ENCODE measurements around the gene TP63.
"Not testable (repeated sequence)": the region's sequence is repeated elsewhere in the genome, so short reads cannot be mapped to it uniquely, and the experiment has no call there.

Gene TP63

DNA sequence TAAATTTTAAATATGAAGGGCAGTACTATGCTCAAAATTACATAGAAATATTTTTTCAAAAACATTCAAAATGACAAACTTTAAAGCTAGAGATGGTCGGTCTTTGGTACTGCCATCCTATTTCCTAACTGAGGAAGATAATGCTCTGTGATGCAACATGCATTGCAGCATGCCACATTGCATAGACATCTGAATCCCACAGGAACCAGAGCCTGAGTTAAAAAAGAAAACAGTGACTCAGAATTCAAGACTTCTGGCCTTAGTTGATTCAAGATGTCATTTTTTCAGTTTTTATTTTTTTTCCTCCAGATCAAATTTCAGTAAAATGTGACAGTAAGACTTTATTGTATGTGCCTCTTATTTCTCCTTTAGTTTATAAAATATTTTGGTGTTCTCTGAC lies 33.1 kb downstream of the TP63 start:
- Histone ChIP-seq H3K4me2 (ENCODE audit: low read length) (no peak overlapping the region), H3K4me1 (no peaks in the 10 kb centered on the region), H3K27me3 (ENCODE audit: control insufficient read depth, insufficient read depth, low read length) (no peaks in the 10 kb centered on the region), H3K27ac (no peak overlapping the region), H3K9ac (no peak overlapping the region), H3K9me3 (ENCODE audit: control insufficient read depth, low read length) (no peaks in the 10 kb centered on the region), H2AFZ (no peak overlapping the region), H3K4me3 (ENCODE audit: low read depth, low read length) (no peak overlapping the region), H3K36me3 (ENCODE audit: control insufficient read depth, insufficient read depth, low read length) (no peaks in the 10 kb centered on the region), H3K79me2 (no peaks in the 10 kb centered on the region)
- TF ChIP-seq CTCF (IDR thresholded peaks at IDR 0.05): no peak

- not testable (repeated sequence) for H3K4me1 ChIP-seq; H3K4me3 ChIP-seq (ENCODE audit: low read depth, low read length); H3K27ac ChIP-seq; H3K27me3 ChIP-seq (ENCODE audit: control insufficient read depth, insufficient read depth, low read length); H3K36me3 ChIP-seq (ENCODE audit: control insufficient read depth, insufficient read depth, low read length); H2AFZ ChIP-seq; H3K79me2 ChIP-seq; H3K9ac ChIP-seq; H3K9me3 ChIP-seq (ENCODE audit: control insufficient read depth, low read length); H3K4me2 ChIP-seq (ENCODE audit: low read length)
These were observed 41.2 kb downstream of the TP63 start for GRCh38 chr3:189672346-189672745.

DNA sequence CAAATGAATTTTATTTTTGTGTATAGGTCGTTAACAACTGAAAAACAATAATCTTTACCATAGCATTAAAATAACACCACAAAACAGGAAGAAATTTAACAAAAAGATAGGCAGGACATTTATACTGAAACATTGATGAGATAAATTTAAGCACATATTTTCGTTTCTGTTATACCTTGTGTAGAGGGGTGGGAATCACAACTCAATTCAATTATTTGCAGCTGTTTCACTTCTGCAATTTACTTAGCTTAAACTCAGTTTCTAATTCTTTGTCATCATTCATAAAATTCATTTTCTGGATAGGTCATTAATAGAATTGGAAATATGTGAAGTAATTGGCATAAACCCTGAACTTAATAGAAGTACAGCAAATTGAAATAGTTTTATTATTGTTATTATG lies 42.3 kb downstream of the TP63 start:
- Histone ChIP-seq H3K4me1 (no peaks in the 10 kb centered on the region), H3K9me3 (ENCODE audit: control insufficient read depth, low read length) (no peaks in the 10 kb centered on the region), H3K36me3 (ENCODE audit: control insufficient read depth, insufficient read depth, low read length) (peaks cover 3% of the 10 kb centered on the region), H3K27me3 (ENCODE audit: control insufficient read depth, insufficient read depth, low read length) (no peaks in the 10 kb centered on the region), H3K27ac (no peak overlapping the region), H3K79me2 (no peaks in the 10 kb centered on the region), H2AFZ (no peak overlapping the region), H3K9ac (no peak overlapping the region), H3K4me2 (ENCODE audit: low read length) (no peak overlapping the region), H3K4me3 (ENCODE audit: low read depth, low read length) (no peak overlapping the region)
- no peak for TF ChIP-seq CTCF (IDR thresholded peaks at IDR 0.05)

- no peak overlapping the region for H3K4me3 ChIP-seq (ENCODE audit: low read depth, low read length)
- TF ChIP-seq CTCF (IDR thresholded peaks at IDR 0.05): no peak
These were observed 43.2 kb downstream of the TP63 start for GRCh38 chr3:189674249-189674913.

GRCh38 chr3:189677667-189678066 lies 46.5 kb downstream of the TP63 start:
- Histone ChIP-seq H3K4me2 (ENCODE audit: low read length) (no peak overlapping the region), H3K36me3 (ENCODE audit: control insufficient read depth, insufficient read depth, low read length) (no peaks in the 10 kb centered on the region), H3K9me3 (ENCODE audit: control insufficient read depth, low read length) (no peaks in the 10 kb centered on the region), H3K27ac (no peak overlapping the region), H2AFZ (no peak overlapping the region), H3K4me1 (no peaks in the 10 kb centered on the region), H3K4me3 (ENCODE audit: low read depth, low read length) (no peak overlapping the region), H3K9ac (no peak overlapping the region), H3K27me3 (ENCODE audit: control insufficient read depth, insufficient read depth, low read length) (no peaks in the 10 kb centered on the region), H3K79me2 (no peaks in the 10 kb centered on the region)
- no peak for TF ChIP-seq CTCF (IDR thresholded peaks at IDR 0.05)

More at GRCh38 chr3:189674249-189674913, 43.2 kb downstream of the TP63 start:
- Histone ChIP-seq H3K9ac (no peak overlapping the region), H2AFZ (no peak overlapping the region), H3K4me2 (ENCODE audit: low read length) (no peak overlapping the region), H3K27me3 (ENCODE audit: control insufficient read depth, insufficient read depth, low read length) (no peaks in the 10 kb centered on the region), H3K9me3 (ENCODE audit: control insufficient read depth, low read length) (no peaks in the 10 kb centered on the region), H3K4me1 (no peaks in the 10 kb centered on the region), H3K27ac (no peak overlapping the region), H3K79me2 (no peaks in the 10 kb centered on the region), H3K36me3 (ENCODE audit: control insufficient read depth, insufficient read depth, low read length) (peaks cover 3% of the 10 kb centered on the region)
